ENCODE measurements around the gene AIFM3.

Gene AIFM3

DNA sequence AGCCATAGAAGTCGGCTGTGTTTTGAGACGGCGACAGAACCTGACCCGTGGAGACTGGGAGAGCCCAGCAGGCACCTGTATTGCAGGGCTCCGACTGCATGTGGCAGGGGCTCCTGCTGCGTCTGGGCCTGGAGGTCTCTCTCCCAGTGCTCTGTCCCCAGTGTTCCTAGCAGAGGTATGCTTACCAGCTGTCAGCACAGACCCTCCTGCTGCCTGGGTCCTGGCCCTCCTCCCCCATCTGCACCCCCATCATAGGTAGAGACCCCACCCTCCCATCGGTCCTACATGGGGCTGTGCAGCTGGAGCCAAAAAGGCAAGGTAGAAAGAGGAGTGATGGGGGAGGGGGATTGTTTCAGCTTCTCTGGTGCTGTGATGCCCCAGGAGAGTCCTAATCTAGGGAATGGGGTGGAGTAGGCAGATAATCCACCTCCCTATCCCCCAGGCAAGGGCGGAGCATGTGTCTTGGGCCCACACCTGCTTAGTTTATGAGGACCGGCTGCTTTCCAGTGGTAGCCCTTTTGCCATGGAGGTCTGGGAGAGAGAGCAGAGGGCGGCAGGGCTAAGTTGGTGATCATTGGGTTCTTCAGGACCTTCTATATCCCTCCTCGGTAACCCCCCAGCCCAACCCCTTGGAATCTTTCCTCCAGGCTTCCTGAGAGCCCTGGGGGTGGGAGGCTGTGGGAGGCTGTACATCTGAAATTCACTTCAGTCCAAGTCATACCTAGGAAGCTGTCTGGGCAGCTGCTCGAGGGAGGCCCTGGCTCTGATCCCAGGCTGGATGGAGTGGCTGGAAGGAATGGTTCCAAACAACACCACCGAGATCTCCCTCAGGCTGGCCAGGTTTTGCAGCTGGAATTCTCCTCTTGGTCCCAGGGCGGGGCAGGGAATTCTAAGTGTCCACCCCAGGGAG, 60.0 kb downstream of the AIFM3 start:
- H3K27me3 ChIP-seq (ENCODE audit: low read depth, low read length), result no peaks in the 10 kb centered on the region
- no peak overlapping the region for H3K9ac ChIP-seq (ENCODE audit: low read length)
- no peaks in the 10 kb centered on the region for H4K20me1 ChIP-seq (ENCODE audit: insufficient read depth, low read length)
- no peak overlapping the region for H2AFZ ChIP-seq (ENCODE audit: low read depth, low read length)
- H3K27ac ChIP-seq (ENCODE audit: low read length), result no peak overlapping the region
- no peak overlapping the region for H3K4me2 ChIP-seq (ENCODE audit: low read length)
- H3K36me3 ChIP-seq (replicated peaks; ENCODE audit: low read depth, low read length), result no peaks in the 10 kb centered on the region
- TF ChIP-seq, protein P1, sequence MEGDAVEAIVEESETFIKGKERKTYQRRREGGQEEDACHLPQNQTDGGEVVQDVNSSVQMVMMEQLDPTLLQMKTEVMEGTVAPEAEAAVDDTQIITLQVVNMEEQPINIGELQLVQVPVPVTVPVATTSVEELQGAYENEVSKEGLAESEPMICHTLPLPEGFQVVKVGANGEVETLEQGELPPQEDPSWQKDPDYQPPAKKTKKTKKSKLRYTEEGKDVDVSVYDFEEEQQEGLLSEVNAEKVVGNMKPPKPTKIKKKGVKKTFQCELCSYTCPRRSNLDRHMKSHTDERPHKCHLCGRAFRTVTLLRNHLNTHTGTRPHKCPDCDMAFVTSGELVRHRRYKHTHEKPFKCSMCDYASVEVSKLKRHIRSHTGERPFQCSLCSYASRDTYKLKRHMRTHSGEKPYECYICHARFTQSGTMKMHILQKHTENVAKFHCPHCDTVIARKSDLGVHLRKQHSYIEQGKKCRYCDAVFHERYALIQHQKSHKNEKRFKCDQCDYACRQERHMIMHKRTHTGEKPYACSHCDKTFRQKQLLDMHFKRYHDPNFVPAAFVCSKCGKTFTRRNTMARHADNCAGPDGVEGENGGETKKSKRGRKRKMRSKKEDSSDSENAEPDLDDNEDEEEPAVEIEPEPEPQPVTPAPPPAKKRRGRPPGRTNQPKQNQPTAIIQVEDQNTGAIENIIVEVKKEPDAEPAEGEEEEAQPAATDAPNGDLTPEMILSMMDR (IDR thresholded peaks at IDR 0.05; ENCODE audit: low read depth, low read length), result no peak
- no peak for TF ChIP-seq EZH2phosphoT487 (IDR thresholded peaks at IDR 0.05; ENCODE audit: low read depth)
- no peaks in the 10 kb centered on the region for H3K4me1 ChIP-seq (ENCODE audit: low read length)
- no peaks in the 10 kb centered on the region for H3K79me2 ChIP-seq (ENCODE audit: low read length)
- H3K4me3 ChIP-seq (ENCODE audit: low read length), result no peak overlapping the region
- H3K9me3 ChIP-seq (ENCODE audit: insufficient read depth, low read length), result no peaks in the 10 kb centered on the region

DNA sequence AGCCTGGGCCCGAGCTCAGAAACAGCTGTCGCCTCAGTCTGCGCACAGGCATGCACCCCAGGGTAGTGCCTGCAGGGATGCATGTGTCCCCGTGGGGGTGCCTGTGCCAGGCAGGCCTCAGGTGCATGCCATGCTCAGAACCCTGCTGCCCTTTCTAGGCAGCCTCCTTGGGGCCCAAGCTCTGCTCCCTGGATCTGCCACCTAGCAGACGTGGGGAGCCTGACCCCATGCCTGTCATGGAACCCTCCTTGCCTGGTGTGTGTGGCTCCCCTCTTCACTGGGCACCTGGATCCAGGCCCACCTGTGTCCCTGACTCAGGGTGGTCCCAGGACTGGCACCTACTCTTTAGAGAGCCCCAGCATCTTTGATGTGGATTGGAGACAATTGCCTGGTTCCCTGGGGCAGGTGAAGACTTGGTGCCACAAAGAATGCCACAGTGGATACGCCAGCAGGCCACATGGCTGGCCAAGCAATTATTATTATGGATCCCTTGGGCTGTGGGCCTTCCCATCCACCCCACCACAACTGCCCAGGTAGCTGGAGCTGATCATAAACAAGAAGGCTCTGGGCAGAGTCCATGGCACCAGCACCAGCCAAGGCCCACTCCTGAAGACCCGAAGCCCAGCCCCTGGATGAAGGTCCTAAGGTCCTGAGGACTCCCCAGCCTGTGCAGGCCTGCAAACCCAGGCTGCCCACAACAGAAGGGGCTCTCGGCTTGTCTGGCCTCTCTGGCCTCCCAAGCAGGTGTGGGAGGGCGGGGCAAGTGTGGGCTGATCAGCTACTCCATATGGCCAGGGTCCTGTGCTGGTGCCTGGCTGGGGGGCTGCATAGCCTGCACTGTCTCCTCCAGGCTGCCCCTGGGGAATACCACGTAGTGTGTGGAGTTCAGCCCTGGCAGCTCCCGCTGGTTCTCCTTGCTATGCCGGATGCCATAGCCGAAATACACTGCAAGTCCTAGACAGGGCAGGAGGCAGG, 61.5 kb downstream of the AIFM3 start:
- Histone ChIP-seq H3K27ac (ENCODE audit: low read length) (no peak overlapping the region), H3K9me3 (ENCODE audit: insufficient read depth, low read length) (no peaks in the 10 kb centered on the region), H2AFZ (ENCODE audit: low read depth, low read length) (no peak overlapping the region), H4K20me1 (ENCODE audit: insufficient read depth, low read length) (no peaks in the 10 kb centered on the region), H3K36me3 (replicated peaks; ENCODE audit: low read depth, low read length) (no peaks in the 10 kb centered on the region), H3K79me2 (ENCODE audit: low read length) (no peaks in the 10 kb centered on the region), H3K4me3 (ENCODE audit: low read length) (no peak overlapping the region), H3K4me1 (ENCODE audit: low read length) (no peaks in the 10 kb centered on the region), H3K27me3 (ENCODE audit: low read depth, low read length) (no peaks in the 10 kb centered on the region), H3K4me2 (ENCODE audit: low read length) (no peak overlapping the region), H3K9ac (ENCODE audit: low read length) (no peak overlapping the region)
- no peak for TF ChIP-seq EZH2phosphoT487 (IDR thresholded peaks at IDR 0.05; ENCODE audit: low read depth)
- TF ChIP-seq, protein P1 (IDR thresholded peaks at IDR 0.05; ENCODE audit: low read depth, low read length), result no peak

DNA sequence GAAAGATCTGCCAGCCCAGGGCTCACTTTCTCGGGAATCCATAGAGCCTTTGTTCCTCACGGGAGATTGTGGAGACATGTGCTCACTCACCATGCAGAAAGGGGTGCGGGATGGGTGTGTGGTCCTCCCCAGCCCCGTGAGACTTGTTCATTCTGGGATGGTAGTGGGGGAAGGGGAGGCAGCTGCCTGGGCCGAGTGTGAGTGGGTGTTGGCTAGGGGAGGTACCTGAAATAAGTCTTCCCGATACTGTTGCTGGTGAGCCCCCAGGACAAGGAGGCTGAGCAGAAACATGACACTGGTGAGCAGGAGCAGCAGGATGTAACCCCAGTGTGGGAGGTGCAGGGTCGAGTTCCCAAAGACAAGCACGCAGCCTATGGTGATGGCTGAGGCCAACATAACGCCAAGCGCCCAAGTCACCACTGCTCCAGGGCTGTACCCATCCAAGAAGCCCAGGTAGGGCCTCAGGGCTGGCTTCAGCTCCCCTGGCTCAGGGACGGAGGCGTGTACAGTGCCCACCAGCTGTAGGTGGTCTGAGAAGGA, 62.5 kb downstream of the AIFM3 start:
- Histone ChIP-seq H3K9ac (ENCODE audit: low read length) (no peak overlapping the region), H3K4me2 (ENCODE audit: low read length) (no peak overlapping the region), H3K4me1 (ENCODE audit: low read length) (no peaks in the 10 kb centered on the region), H3K79me2 (ENCODE audit: low read length) (no peaks in the 10 kb centered on the region), H3K4me3 (ENCODE audit: low read length) (no peak overlapping the region), H3K27me3 (ENCODE audit: low read depth, low read length) (no peaks in the 10 kb centered on the region), H3K27ac (ENCODE audit: low read length) (no peak overlapping the region), H2AFZ (ENCODE audit: low read depth, low read length) (no peak overlapping the region), H3K36me3 (replicated peaks; ENCODE audit: low read depth, low read length) (no peaks in the 10 kb centered on the region), H4K20me1 (ENCODE audit: insufficient read depth, low read length) (no peaks in the 10 kb centered on the region), H3K9me3 (ENCODE audit: insufficient read depth, low read length) (no peaks in the 10 kb centered on the region)
- TF ChIP-seq, protein P1 (IDR thresholded peaks at IDR 0.05; ENCODE audit: low read depth, low read length), result no peak
- TF ChIP-seq EZH2phosphoT487 (IDR thresholded peaks at IDR 0.05; ENCODE audit: low read depth), result no peak

Measured in OCI-LY3 (cell line).